GM12872 (cell line): Measurements from ENCODE around the gene OXCT2.

Source experiments
- TF ChIP-seq, protein P1 (sequence below): IDR thresholded peaks from 3 replicates; pipeline ENCODE4 v1.5.1; 2011; ENCODE audit warnings: low read depth, mild to moderate bottlenecking, low read length, moderate library complexity; ENCODE audit not compliant: insufficient read depth

The OXCT2 gene

DNA sequence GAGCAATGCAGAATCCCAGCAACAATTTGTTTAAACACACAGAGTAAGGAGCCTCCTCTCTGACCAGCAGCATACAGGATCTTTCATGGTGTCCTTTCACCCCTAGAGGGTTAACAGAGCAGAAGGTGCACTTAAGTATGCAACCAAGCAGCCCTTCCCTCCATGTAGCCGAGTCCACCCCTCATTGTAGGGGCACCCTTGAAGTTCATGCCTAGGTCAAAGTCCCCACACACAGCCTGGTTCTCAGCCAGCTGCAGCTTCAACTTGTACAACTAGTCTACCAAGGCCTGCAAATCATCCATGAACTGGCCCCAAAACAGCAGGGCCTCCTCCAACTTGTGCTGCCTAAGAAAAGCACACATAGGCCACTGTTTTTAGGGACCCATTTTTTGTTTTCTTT, 24.5 kb upstream of the OXCT2 start:
- TF ChIP-seq, protein P1, sequence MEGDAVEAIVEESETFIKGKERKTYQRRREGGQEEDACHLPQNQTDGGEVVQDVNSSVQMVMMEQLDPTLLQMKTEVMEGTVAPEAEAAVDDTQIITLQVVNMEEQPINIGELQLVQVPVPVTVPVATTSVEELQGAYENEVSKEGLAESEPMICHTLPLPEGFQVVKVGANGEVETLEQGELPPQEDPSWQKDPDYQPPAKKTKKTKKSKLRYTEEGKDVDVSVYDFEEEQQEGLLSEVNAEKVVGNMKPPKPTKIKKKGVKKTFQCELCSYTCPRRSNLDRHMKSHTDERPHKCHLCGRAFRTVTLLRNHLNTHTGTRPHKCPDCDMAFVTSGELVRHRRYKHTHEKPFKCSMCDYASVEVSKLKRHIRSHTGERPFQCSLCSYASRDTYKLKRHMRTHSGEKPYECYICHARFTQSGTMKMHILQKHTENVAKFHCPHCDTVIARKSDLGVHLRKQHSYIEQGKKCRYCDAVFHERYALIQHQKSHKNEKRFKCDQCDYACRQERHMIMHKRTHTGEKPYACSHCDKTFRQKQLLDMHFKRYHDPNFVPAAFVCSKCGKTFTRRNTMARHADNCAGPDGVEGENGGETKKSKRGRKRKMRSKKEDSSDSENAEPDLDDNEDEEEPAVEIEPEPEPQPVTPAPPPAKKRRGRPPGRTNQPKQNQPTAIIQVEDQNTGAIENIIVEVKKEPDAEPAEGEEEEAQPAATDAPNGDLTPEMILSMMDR: no peak

DNA sequence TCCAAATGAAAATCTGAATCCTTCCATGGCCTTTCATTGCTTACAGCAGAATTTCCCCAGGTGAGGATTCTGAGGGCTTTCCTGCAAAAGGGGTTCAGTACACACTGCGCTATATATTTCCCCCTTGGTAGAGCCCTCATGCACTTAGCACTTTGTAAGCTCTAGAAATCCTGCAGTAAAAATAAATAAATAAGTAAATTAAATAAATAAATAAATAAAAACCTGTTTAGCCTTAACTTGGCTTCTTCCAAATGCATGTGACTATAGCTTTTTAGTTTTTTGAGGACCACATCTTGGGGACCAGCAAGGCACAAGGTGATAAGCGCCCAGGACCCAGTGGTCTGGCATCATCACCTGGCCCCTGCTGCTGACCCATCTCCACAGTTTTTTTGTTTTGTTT, 20.7 kb upstream of the OXCT2 start:
- TF ChIP-seq, protein P1: no peak

DNA sequence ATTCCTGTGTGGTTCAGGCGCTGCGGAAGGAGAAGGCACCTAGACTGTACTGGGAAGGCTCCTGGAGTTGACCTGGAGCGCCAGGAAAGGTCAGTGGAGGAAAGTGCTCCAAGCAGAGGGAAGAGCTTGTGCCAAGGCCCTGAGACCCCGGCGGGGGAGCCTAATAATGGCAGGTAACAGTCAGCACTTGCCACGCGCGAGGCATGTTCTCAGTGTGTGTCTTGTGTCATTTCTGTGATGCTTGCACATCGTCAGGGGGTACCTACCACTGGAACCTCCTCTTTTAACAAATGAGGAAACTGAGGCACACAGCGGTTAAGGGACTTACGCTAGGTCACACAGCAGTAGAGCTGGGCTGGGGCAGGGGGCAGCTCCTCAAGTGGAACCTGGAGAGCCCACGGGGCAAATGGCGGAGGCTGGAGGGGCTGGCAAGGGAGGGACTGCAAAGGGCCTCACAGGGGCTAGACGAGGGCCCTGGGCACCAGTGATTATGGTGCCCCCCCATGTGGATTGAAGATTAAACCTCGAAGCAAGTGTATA, 18.5 kb upstream of the OXCT2 start:
- TF ChIP-seq, protein P1: no peak

DNA sequence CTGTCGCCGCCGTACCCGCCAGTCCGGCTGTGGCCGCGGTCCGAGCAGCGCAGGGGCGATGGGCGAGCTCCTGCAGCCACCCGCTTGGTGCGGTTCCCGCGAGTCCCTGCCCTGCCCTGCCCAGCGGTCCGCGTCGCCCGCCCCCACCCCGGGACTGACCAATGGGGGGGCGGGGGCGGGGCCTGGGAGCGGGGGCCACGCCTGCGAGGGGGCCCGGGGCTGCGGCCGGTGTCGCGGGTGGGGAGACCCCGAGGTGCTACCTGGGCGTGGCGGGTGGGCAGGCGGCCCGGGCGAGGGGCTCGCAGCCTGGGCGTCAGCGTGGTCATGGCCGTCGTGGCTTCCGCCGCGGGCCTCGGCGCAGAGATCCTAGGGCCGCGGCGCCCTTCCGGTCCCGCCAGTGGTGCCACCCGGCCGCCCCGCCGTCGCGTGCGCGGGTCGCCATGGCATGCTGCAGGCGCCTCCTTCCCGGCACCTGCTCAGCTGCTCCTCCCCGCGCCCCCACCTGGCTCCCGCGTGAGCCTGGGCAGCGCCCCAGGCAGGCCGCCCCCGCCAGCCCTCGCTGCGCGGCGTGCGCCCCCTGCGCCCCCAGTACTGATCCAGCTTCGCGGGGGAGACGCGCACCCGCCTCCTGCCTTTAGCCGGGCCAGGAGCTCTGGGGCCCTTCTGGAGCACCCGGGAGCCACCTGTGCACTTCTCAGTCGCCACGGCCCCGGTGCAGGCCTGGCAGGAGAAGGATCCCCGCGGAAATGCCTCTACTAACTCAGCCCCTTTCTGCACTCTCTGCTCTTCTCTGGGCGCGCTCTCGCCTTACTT, 17.8 kb upstream of the OXCT2 start, which contains the start of gene BMP8B:
TSS of gene BMP8B (minus strand) at position 108 of the 813 bp plus-strand sequence. CDS start 380 bp downstream, outside the sequence.
- TF ChIP-seq, protein P1: no peak

DNA sequence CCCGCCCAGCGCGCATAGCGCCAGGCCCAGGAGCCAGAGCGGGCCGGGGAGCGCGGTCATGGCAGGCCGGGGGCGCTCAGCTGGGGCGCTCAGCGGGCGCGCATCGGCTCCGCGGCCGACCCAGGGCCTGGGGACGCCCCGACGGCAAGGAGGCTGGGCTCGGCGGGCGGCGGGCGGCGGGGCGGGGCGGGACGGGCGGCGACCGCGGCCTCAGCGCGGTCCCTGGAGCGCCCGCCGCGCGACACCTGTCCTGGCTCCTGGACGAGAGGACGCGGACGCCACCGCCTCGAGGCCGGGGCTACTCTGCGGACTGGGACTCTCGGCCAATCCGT, 17.2 kb upstream of the OXCT2 start:
- TF ChIP-seq, protein P1: no peak

DNA sequence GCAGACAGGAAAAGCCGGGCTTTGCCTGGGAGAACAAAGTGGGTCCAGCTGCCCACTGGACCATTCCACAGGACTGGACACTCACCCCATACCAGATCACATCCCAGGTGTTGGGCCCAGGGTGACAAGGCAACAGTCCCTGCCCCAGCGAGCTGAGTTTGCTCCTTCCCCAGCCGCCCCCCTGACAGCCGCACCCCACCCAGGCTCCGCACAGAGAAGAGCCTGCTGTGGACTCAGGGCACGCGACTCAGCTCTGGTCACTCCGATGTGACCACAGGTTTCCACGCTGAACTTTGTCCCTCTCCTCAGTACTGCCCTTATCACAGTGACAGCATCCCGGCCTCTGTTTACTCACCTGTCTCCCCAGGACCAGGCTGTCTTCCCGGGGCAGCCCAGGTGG, 16.3 kb upstream of the OXCT2 start:
- TF ChIP-seq, protein P1: no peak

DNA sequence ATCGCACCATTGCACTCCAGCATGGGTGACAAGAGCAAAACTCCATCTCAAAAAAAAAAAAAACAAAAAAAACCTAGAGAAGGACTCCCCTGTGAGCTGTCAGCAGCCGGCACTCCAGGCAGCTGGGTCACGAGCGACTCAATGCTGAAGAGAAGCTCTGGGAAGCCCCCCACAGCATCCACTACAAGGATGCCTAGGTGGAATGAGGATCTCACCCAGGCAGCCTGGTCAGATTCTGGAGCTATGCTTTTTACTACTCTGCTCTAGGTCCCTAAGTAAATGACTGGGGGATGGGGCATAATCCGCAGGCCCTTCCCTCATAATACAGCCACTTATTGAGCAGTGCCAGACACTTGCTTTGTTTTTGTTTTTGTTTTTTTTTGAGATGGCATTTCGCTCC, 11.0 kb upstream of the OXCT2 start:
- TF ChIP-seq, protein P1: no peak
